Prostate gland (tissue), 2 donors: Measurements from ENCODE around the gene TSPAN2. TPM values are rescaled to one million over a fixed set of nuclear protein-coding genes. Genes with fewer than 3 reads are reported as not detected.

Experiments used
- DNase-seq: peaks from one replicate; pipeline ENCODE4 v3.0.0-alpha.2; 2019; ENCODE audit warnings: low spot score
- H3K27ac ChIP-seq, 2 donors: fragments of 200-600 bp; sonication (generic); 2 replicates each; pipeline ENCODE4 v1.5.1; 2017 to 2019
- H3K27me3 ChIP-seq: fragments of 200-600 bp; sonication (generic); replicated peaks from 2 replicates; pipeline ENCODE4 v1.5.1; 2019; ENCODE audit not compliant: insufficient read depth
- H3K36me3 ChIP-seq, 2 donors: fragments of 200-600 bp; sonication (generic); 1 replicate in 1 of 2; 2 replicates in 1 of 2; pipeline versions ENCODE4 v1.5.1 to v1.8.1; 2017 to 2019
- H3K4me1 ChIP-seq: fragments of 200-600 bp; sonication (generic); replicated peaks from 2 replicates; pipeline ENCODE4 v1.5.1; 2019
- H3K4me3 ChIP-seq, 2 donors: fragments of 200-600 bp; sonication (generic); 2 replicates each; pipeline ENCODE4 v1.5.1; 2017 to 2019
- H3K9me3 ChIP-seq: fragments of 200-600 bp; sonication (generic); 2 replicates; pipeline ENCODE4 v1.5.1; 2017
- POLR2A ChIP-seq: fragments of 450-650 bp; IDR thresholded peaks from one replicate; pipeline ENCODE4 v1.6.1; 2016; ENCODE audit warnings: antibody characterized with exemption, mild to moderate bottlenecking
- POLR2AphosphoS5 ChIP-seq: sonication (generic); formaldehyde crosslinking; IDR thresholded peaks from one replicate; pipeline ENCODE4 v1.6.1; 2017; ENCODE audit warnings: antibody characterized with exemption
- WGBS: methylation state at CpG from one replicate; pipeline ENCODE4 v1.1.5; 2018; 5-methylcytosine and 5-hydroxymethylcytosine counted together
- intact Hi-C: fragments of 100-400 bp; cut with DNase I; formaldehyde crosslinking; loops from one replicate; pipeline ENCODE4 v1.14.2; 2022
- total RNA-seq, 2 donors: library from RNA; depleted of rRNA; stranded (reverse); fragments of >200 nt; gene quantifications; one replicate each; pipeline ENCODE4 v1.1.0, GENCODE V29; 2016
- TF ChIP-seq, protein P1 (sequence below), 4 experiments: fragments of 200-600 bp in 2 of 4; fragments of 450-650 bp in 2 of 4; sonication (generic) in 2 of 4; IDR thresholded peaks; 1 replicate in 3 of 4; 2 replicates in 1 of 4; pipeline ENCODE4 v1.5.1; 2016 to 2019; ENCODE audit warnings: antibody characterized with exemption in 4 of 4, mild to moderate bottlenecking in 2 of 4, moderate library complexity in 2 of 4

TSPAN2 gene
- total RNA-seq, 2 donors from 2014 or later = 6.9 to 11.3 TPM

GRCh38 chr1:115136706-115137105, 47.4 kb upstream of the TSPAN2 start:
- intact Hi-C loops = loop anchor here (10.0 kb wide), 1 partner anchor 638 kb away; no protein-coding TSS in a partner anchor
- no peaks in the 10 kb centered on the region for H3K4me1 ChIP-seq
- no peak for DNase-seq
- no peaks in the 10 kb centered on the region for H3K27me3 ChIP-seq
- H3K36me3 ChIP-seq = no peaks in the 10 kb centered on the region
- H3K27ac ChIP-seq = no peak overlapping the region
- no peaks in the 10 kb centered on the region for H3K9me3 ChIP-seq
- H3K4me3 ChIP-seq = no peak overlapping the region
- TF ChIP-seq, protein P1, sequence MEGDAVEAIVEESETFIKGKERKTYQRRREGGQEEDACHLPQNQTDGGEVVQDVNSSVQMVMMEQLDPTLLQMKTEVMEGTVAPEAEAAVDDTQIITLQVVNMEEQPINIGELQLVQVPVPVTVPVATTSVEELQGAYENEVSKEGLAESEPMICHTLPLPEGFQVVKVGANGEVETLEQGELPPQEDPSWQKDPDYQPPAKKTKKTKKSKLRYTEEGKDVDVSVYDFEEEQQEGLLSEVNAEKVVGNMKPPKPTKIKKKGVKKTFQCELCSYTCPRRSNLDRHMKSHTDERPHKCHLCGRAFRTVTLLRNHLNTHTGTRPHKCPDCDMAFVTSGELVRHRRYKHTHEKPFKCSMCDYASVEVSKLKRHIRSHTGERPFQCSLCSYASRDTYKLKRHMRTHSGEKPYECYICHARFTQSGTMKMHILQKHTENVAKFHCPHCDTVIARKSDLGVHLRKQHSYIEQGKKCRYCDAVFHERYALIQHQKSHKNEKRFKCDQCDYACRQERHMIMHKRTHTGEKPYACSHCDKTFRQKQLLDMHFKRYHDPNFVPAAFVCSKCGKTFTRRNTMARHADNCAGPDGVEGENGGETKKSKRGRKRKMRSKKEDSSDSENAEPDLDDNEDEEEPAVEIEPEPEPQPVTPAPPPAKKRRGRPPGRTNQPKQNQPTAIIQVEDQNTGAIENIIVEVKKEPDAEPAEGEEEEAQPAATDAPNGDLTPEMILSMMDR (IDR thresholded peaks at IDR 0.05) = no peak
- TF ChIP-seq POLR2AphosphoS5 (no peak), POLR2A (no peak)

GRCh38 chr1:115136106-115136505, 46.8 kb upstream of the TSPAN2 start:
- Histone ChIP-seq H3K27ac (no peak overlapping the region), H3K36me3 (no peaks in the 10 kb centered on the region), H3K4me3 (no peak overlapping the region), H3K9me3 (no peaks in the 10 kb centered on the region), H3K27me3 (no peaks in the 10 kb centered on the region), H3K4me1 (no peaks in the 10 kb centered on the region)
- WGBS = 95% methylated on average over 3 of the region's 3 CpGs
- no peak for DNase-seq
- TF ChIP-seq POLR2A (no peak), POLR2AphosphoS5 (no peak)
- TF ChIP-seq, protein P1 (IDR thresholded peaks at IDR 0.05) = no peak
- intact Hi-C loops = loop anchor here (10.0 kb wide), 1 partner anchor 639 kb away; no protein-coding TSS in a partner anchor

DNA sequence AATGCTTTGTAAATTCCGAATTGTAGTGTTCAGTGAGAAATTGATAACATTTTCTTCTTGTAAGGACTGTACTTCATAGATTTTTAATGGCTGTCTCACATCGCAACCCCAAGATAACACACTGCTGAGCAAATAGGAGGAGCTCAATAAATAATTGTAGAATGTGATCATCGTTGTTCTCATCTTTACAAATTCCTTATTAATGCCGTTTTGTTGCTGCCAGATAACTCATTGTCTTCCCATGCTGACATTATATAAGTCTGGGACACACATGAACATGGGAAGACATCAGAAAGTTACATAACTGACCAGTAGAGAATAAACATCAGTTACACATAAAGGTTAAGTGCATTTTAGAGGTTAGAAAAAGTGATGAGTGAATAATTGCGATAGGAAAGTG, 46.4 kb upstream of the TSPAN2 start:
- H3K27ac ChIP-seq = no peak overlapping the region
- 62% methylated on average over 5 of the region's 5 CpGs for WGBS
- no peak for DNase-seq
- intact Hi-C loops = loop anchor here (10.0 kb wide), 1 partner anchor 639 kb away; no protein-coding TSS in a partner anchor
- no peaks in the 10 kb centered on the region for H3K36me3 ChIP-seq
- no peaks in the 10 kb centered on the region for H3K4me1 ChIP-seq
- no peaks in the 10 kb centered on the region for H3K27me3 ChIP-seq
- no peaks in the 10 kb centered on the region for H3K9me3 ChIP-seq
- H3K4me3 ChIP-seq = no peak overlapping the region
- no peak for TF ChIP-seq POLR2AphosphoS5
- TF ChIP-seq, protein P1 (IDR thresholded peaks at IDR 0.05) = no peak
- no peak for TF ChIP-seq POLR2A

- H3K36me3 ChIP-seq = no peaks in the 10 kb centered on the region
- H3K27ac ChIP-seq = no peak overlapping the region
- intact Hi-C loops = loop anchor here (10.0 kb wide), 1 partner anchor 640 kb away; no protein-coding TSS in a partner anchor
- no peaks in the 10 kb centered on the region for H3K9me3 ChIP-seq
- no peak overlapping the region for H3K4me3 ChIP-seq
- H3K4me1 ChIP-seq = no peaks in the 10 kb centered on the region
- TF ChIP-seq POLR2A (no peak), POLR2AphosphoS5 (no peak)
- TF ChIP-seq, protein P1 (IDR thresholded peaks at IDR 0.05) = no peak
- H3K27me3 ChIP-seq = no peaks in the 10 kb centered on the region
- no peak for DNase-seq
- WGBS = 55% methylated on average over 10 of the region's 10 CpGs
Observed at GRCh38 chr1:115134850-115135480, 45.7 kb upstream of the TSPAN2 start.

DNA sequence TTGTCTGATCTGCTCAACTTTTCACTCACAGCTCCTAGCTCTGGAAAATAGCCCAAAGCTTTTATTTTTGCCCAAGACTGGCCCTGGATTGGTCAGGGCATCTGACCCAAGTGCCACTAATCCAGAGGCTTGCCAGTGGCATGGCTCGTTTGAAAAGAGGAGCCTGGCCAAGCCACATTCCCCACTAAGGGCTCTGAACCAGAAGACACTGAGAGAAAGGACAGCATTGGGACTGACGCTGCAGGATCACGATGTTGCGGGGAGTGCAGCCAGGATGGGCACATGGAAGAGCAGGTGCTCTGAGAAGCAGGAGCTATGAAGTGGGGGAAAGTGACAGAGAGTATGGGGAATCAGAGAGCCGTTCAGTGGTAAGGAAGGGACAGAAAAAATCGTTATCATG, 44.9 kb upstream of the TSPAN2 start:
- no peak overlapping the region for H3K4me3 ChIP-seq
- no peaks in the 10 kb centered on the region for H3K4me1 ChIP-seq
- TF ChIP-seq POLR2A = no peak
- TF ChIP-seq POLR2AphosphoS5 = no peak
- TF ChIP-seq, protein P1 (IDR thresholded peaks at IDR 0.05) = no peak
- H3K36me3 ChIP-seq = no peaks in the 10 kb centered on the region
- H3K27me3 ChIP-seq = no peaks in the 10 kb centered on the region
- no peaks in the 10 kb centered on the region for H3K9me3 ChIP-seq
- WGBS = 85% methylated on average over 6 of the region's 6 CpGs
- DNase-seq = no peak
- intact Hi-C loops = loop anchor here (10.0 kb wide), 1 partner anchor 641 kb away; no protein-coding TSS in a partner anchor
- H3K27ac ChIP-seq = no peak overlapping the region
